ENCODE data around the gene ARMH1.

Gene ARMH1

GRCh38 chr1:44672254-44672955 lies 2.1 kb upstream of the ARMH1 start:
- DNase-seq, result no peak

- no peak for DNase-seq
Measured at GRCh38 chr1:44672961-44673674, 1.4 kb upstream of the ARMH1 start.

GRCh38 chr1:44673675-44674112 lies 820 bp upstream of the ARMH1 start:
- DNase-seq, result no peak

- DNase-seq, result no peak
Measured at GRCh38 chr1:44675186-44675585, 672 bp downstream of the ARMH1 start.

GRCh38 chr1:44676484-44677200 lies 2.1 kb downstream of the ARMH1 start:
- no peak for DNase-seq

GRCh38 chr1:44677201-44677766 lies 2.8 kb downstream of the ARMH1 start:
- DNase-seq, result no peak

- DNase-seq, result no peak
Measured at GRCh38 chr1:44678120-44678519, 3.6 kb downstream of the ARMH1 start.

GRCh38 chr1:44678626-44679025 lies 4.1 kb downstream of the ARMH1 start:
- DNase-seq, result no peak

GRCh38 chr1:44679468-44679867 lies 5.0 kb downstream of the ARMH1 start:
- no peak for DNase-seq

- DNase-seq, result no peak
Measured at GRCh38 chr1:44681905-44682882, 7.7 kb downstream of the ARMH1 start.

- DNase-seq, result no peak
Measured at GRCh38 chr1:44682883-44683265, 8.4 kb downstream of the ARMH1 start.

GRCh38 chr1:44684525-44684924 lies 10.0 kb downstream of the ARMH1 start:
- no peak for DNase-seq

GRCh38 chr1:44685218-44685617 lies 10.7 kb downstream of the ARMH1 start:
- DNase-seq, result no peak

GRCh38 chr1:44685881-44686280 lies 11.4 kb downstream of the ARMH1 start:
- DNase-seq, result no peak

GRCh38 chr1:44688760-44689446 lies 14.4 kb downstream of the ARMH1 start:
- DNase-seq, result no peak

- no peak for DNase-seq
Measured at GRCh38 chr1:44689447-44689765, 14.9 kb downstream of the ARMH1 start.

- no peak for DNase-seq
Measured at GRCh38 chr1:44693159-44693558, 18.6 kb downstream of the ARMH1 start.

GRCh38 chr1:44693900-44694299 lies 19.4 kb downstream of the ARMH1 start:
- DNase-seq, result no peak

- no peak for DNase-seq
Measured at GRCh38 chr1:44694863-44695478, 20.5 kb downstream of the ARMH1 start.

GRCh38 chr1:44695671-44696070 lies 21.2 kb downstream of the ARMH1 start:
- no peak for DNase-seq

GRCh38 chr1:44696101-44696500 lies 21.6 kb downstream of the ARMH1 start:
- no peak for DNase-seq
